Activated naive CD8-positive, alpha-beta T cell (primary cell): Measurements from ENCODE around the gene ITGA8.
"Not testable (repeated sequence)": the region's sequence is repeated elsewhere in the genome, so short reads cannot be mapped to it uniquely, and the experiment has no call there.

Experiments
- H3K27ac Mint-ChIP-seq: one replicate; pipeline ENCODE4 v1.8.0; 2021; ENCODE audit warnings: mixed read lengths
- H3K27me3 Mint-ChIP-seq: one replicate; pipeline ENCODE4 v1.8.0; 2021; ENCODE audit warnings: mixed read lengths
- H3K36me3 Mint-ChIP-seq: one replicate; pipeline ENCODE4 v1.8.0; 2021; ENCODE audit warnings: mixed read lengths
- H3K4me1 Mint-ChIP-seq: one replicate; pipeline ENCODE4 v1.8.0; 2021; ENCODE audit warnings: low read depth, mixed read lengths
- H3K4me3 Mint-ChIP-seq: one replicate; pipeline ENCODE4 v1.8.0; 2021; ENCODE audit warnings: mild to moderate bottlenecking, mixed read lengths
- H3K9me3 Mint-ChIP-seq: one replicate; pipeline ENCODE4 v1.8.0; 2021; ENCODE audit warnings: low read depth, mixed read lengths

ITGA8 gene

GRCh38 chr10:15546606-15547005, 173.1 kb downstream of the ITGA8 start:
- H3K4me3 Mint-ChIP-seq: no peak overlapping the region
- H3K4me1 Mint-ChIP-seq: no peaks in the 10 kb centered on the region
- no peaks in the 10 kb centered on the region for H3K27me3 Mint-ChIP-seq
- no peaks in the 10 kb centered on the region for H3K9me3 Mint-ChIP-seq
- no peaks in the 10 kb centered on the region for H3K36me3 Mint-ChIP-seq
- no peak overlapping the region for H3K27ac Mint-ChIP-seq

GRCh38 chr10:15545884-15546283, 173.8 kb downstream of the ITGA8 start:
- Mint-ChIP-seq H3K36me3 (no peaks in the 10 kb centered on the region), H3K9me3 (no peaks in the 10 kb centered on the region), H3K27me3 (no peaks in the 10 kb centered on the region), H3K4me1 (no peaks in the 10 kb centered on the region), H3K27ac (no peak overlapping the region), H3K4me3 (no peak overlapping the region)

GRCh38 chr10:15545266-15545665, 174.5 kb downstream of the ITGA8 start:
- no peaks in the 10 kb centered on the region for H3K27me3 Mint-ChIP-seq
- H3K4me3 Mint-ChIP-seq: no peak overlapping the region
- no peaks in the 10 kb centered on the region for H3K36me3 Mint-ChIP-seq
- no peaks in the 10 kb centered on the region for H3K9me3 Mint-ChIP-seq
- H3K4me1 Mint-ChIP-seq: no peaks in the 10 kb centered on the region
- no peak overlapping the region for H3K27ac Mint-ChIP-seq

DNA sequence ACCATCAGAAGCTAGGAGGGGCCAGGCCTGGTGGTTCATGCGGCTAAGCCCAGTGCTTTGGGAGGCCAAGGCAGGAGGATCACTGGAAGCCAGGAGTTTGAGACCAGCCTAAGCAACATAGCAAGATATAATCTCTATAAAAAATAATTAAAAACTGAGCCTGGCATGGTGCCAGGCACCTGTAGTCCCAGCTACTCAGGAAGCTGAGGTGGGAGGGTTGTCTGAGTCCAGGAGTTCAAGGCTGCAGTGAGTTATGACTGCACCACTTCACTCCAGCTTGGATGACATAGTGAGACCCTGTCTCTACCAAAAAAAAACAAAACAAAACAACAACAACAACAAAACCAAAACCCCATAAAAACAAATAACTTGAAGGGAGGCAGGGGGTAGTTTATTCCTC, 175.7 kb downstream of the ITGA8 start:
- Mint-ChIP-seq H3K9me3 (no peaks in the 10 kb centered on the region), H3K36me3 (no peaks in the 10 kb centered on the region)

DNA sequence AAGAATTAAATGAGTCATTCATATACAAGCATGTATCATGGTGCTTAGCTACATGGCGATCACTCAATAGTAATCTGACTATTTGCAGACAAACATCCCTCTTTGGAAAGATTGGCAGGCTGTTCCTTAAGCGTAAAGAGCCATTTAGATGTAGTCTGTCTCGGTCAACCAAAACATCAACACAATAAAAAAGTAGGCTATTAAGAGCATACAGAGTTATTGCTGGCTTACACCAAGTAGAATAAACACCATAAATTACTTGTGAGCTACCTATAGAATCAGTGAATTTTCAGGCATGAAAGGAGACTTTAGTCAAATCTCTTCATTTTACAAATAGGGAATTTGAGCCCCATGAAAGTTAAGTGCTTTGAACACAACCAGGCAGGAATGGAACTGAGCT, 176.9 kb downstream of the ITGA8 start:
- Mint-ChIP-seq H3K27ac (no peak overlapping the region), H3K4me3 (no peak overlapping the region), H3K36me3 (no peaks in the 10 kb centered on the region), H3K9me3 (no peaks in the 10 kb centered on the region), H3K27me3 (no peaks in the 10 kb centered on the region), H3K4me1 (no peaks in the 10 kb centered on the region)

More for the DNA sequence above, 175.7 kb downstream of the ITGA8 start:
- Mint-ChIP-seq H3K27me3 (no peaks in the 10 kb centered on the region), H3K4me1 (no peaks in the 10 kb centered on the region), H3K4me3 (no peak overlapping the region), H3K27ac (no peak overlapping the region)

GRCh38 chr10:15541376-15541775, 178.3 kb downstream of the ITGA8 start:
- Mint-ChIP-seq H3K4me3 (no peak overlapping the region), H3K4me1 (no peaks in the 10 kb centered on the region), H3K9me3 (no peaks in the 10 kb centered on the region), H3K36me3 (no peaks in the 10 kb centered on the region), H3K27ac (no peak overlapping the region), H3K27me3 (peaks cover 2% of the 10 kb centered on the region)

DNA sequence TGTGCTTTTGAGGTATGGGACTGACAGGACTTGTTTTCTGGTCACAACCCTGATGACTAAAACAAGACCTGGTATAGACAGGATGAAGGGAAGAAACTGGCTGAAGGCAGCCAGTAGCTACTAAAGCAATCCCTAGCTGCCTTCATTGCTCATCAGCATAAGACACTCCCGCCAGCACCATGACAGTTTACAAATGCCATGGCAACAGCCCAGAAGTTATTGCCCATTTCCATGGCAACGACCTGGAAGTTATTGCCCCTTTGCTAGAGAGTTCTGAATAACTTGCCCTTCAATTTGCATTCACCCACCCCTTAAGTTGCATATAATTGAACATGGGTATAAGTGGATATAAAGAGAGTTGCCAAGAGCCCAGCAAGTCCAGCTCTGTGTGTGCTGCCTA, 179.0 kb downstream of the ITGA8 start:
- Mint-ChIP-seq H3K4me3 (no peak overlapping the region), H3K27ac (no peak overlapping the region), H3K4me1 (no peaks in the 10 kb centered on the region), H3K27me3 (peaks cover 2% of the 10 kb centered on the region), H3K9me3 (no peaks in the 10 kb centered on the region), H3K36me3 (no peaks in the 10 kb centered on the region)

DNA sequence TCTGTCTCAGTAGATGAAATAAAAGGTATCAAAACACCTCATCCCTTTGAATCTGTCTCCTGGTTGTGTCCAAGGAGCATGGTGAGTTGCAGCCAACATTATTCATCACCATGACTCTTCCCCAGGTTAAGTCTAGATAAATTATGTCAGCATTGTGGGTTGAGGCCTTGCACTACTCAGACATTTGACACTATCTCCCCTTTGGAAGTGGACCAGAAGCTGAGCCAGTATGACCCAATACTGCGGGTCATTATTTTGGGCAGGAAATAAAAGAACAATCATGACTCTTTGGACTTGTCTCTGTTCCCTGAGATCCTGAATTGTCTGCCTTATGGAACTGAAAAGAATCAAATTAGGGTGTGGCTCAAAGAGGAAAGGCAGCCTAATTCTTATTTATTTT, 180.5 kb downstream of the ITGA8 start:
- no peak overlapping the region for H3K27ac Mint-ChIP-seq
- H3K27me3 Mint-ChIP-seq: peaks cover 4% of the 10 kb centered on the region
- H3K4me1 Mint-ChIP-seq: no peaks in the 10 kb centered on the region
- H3K36me3 Mint-ChIP-seq: no peaks in the 10 kb centered on the region
- no peak overlapping the region for H3K4me3 Mint-ChIP-seq
- no peaks in the 10 kb centered on the region for H3K9me3 Mint-ChIP-seq

GRCh38 chr10:15534928-15535538, 184.7 kb downstream of the ITGA8 start:
- H3K27me3 Mint-ChIP-seq, H3K36me3 Mint-ChIP-seq, H3K4me1 Mint-ChIP-seq, H3K4me3 Mint-ChIP-seq, H3K27ac Mint-ChIP-seq, H3K9me3 Mint-ChIP-seq: not testable (repeated sequence)

DNA sequence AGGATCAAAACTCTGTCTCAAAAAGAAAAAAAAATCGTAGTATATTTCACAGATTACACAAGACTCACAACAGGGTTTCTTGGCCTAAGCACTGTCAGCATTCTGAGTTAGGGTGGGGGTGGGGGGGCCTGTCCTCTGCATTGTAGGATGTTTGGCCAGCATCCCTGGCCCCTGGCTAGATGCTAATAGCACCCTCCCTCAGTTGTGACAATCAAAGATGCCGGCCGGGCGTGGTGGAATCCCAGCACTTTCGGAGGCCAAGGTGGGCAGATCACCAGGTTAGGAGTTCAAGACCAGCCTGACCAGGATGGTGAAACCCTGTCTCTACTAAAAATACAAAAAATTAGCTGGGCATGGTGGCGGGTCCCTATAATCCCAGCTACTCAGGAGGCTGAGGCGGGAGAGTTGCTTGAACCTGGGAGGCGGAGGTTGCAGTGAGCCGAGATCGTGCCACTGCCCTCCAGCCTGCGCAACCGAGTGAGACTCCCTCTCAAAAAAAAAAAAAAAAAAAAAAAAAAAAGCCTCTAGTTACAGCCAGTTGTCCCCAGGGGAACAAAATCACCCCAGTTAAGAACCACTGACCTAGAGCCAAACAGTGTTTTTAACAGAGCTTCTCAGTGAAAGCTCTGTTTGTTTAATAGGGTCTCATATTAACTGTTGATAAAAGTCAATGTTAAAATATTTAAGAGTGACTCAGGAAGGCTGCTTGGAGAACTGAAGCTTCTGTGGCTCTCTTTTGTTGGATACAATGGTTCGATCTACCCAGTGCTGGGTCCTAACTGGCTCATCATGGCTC, 187.6 kb downstream of the ITGA8 start:
- Mint-ChIP-seq H3K4me1 (no peaks in the 10 kb centered on the region), H3K27ac (no peak overlapping the region), H3K9me3 (no peaks in the 10 kb centered on the region), H3K4me3 (no peak overlapping the region), H3K36me3 (no peaks in the 10 kb centered on the region), H3K27me3 (peaks cover 12% of the 10 kb centered on the region)

GRCh38 chr10:15528859-15529239, 190.9 kb downstream of the ITGA8 start:
- H3K36me3 Mint-ChIP-seq: no peaks in the 10 kb centered on the region
- H3K27me3 Mint-ChIP-seq: peaks cover 7% of the 10 kb centered on the region
- H3K9me3 Mint-ChIP-seq: no peaks in the 10 kb centered on the region
- H3K4me1 Mint-ChIP-seq: no peaks in the 10 kb centered on the region
- H3K27ac Mint-ChIP-seq: no peak overlapping the region
- H3K4me3 Mint-ChIP-seq: no peak overlapping the region

- Mint-ChIP-seq H3K4me1 (no peaks in the 10 kb centered on the region), H3K36me3 (no peaks in the 10 kb centered on the region), H3K27ac (no peak overlapping the region), H3K4me3 (no peak overlapping the region), H3K27me3 (peaks cover 11% of the 10 kb centered on the region), H3K9me3 (no peaks in the 10 kb centered on the region)
These were observed 193.0 kb downstream of the ITGA8 start for GRCh38 chr10:15526754-15527153.

DNA sequence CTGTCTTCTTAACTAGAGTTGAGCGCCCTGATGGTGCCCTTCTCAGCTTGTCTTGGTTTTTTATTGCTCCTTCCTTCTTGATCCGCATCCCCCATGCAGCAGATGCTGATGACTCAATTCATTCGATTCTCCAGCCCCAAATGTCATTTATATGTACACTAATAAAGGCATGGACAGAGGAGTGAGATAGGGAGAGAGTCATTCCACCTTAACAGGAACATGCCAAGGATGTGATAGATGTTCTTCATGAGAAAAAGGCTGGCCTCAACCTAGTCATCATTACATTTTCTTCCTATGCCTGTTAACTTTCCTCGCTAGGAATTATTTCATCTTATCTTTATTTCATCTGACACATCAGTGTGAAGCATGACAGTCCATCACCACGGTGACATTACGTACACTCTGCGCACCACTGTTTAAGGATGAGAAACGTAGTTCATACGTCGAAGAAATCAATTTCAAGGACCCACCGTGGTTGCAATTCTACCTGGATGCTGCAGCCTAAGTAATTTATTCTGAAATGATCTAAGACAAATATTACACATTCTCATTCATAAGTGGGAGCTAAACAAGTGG, 198.3 kb downstream of the ITGA8 start:
- Mint-ChIP-seq H3K27ac (no peak overlapping the region), H3K4me3 (no peak overlapping the region), H3K9me3 (no peaks in the 10 kb centered on the region), H3K4me1 (no peaks in the 10 kb centered on the region), H3K36me3 (no peaks in the 10 kb centered on the region), H3K27me3 (peaks cover 6% of the 10 kb centered on the region)

DNA sequence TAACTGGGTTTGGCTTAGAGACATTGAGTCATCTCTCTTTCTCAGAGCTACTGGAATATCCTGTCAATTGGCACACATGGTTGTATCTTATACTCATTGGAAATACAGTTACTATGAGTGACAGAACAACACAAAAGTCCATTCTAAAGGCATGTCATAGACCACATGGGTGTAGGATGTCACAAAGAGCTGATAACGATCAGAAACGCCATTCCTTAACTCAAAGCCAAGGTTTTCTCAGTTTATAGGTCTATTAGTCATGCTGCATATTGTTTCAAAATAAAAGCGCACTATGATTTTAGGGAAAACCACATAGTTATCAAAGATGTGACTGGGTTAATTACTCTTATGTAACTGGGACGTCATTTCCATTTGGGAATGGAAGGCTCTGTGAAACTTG, 201.5 kb downstream of the ITGA8 start:
- Mint-ChIP-seq H3K27ac (no peak overlapping the region), H3K27me3 (peaks cover 6% of the 10 kb centered on the region), H3K4me1 (no peaks in the 10 kb centered on the region), H3K36me3 (no peaks in the 10 kb centered on the region), H3K4me3 (no peak overlapping the region), H3K9me3 (no peaks in the 10 kb centered on the region)

- peaks cover 4% of the 10 kb centered on the region for H3K27me3 Mint-ChIP-seq
- no peaks in the 10 kb centered on the region for H3K36me3 Mint-ChIP-seq
- H3K9me3 Mint-ChIP-seq: no peaks in the 10 kb centered on the region
- no peaks in the 10 kb centered on the region for H3K4me1 Mint-ChIP-seq
- H3K4me3 Mint-ChIP-seq: no peak overlapping the region
- no peak overlapping the region for H3K27ac Mint-ChIP-seq
These were observed 203.3 kb downstream of the ITGA8 start for GRCh38 chr10:15516256-15517085.
